ENCODE data around the gene FOSL2.

The FOSL2 gene

DNA sequence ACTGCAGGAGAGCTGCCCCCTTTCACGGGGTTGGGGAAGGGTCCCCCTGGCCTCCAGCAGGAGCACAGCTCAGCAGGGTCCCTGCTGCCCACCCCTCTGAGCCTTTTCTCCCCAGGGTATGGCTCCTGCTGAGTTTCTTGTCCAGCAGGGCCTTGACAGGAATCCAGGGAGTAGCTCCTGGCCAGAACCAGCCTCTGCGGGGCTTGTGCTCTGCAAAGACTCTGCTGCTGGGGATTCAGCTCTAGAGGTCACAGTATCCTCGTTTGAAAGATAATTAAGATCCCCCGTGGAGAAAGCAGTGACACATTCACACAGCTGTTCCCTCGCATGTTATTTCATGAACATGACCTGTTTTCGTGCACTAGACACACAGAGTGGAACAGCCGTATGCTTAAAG is 21.2 kb downstream of the FOSL2 start:
- no peak for DNase-seq

GRCh38 chr2:28414583-28414982 is 21.9 kb downstream of the FOSL2 start:
- DNase-seq, result peak; percentile 22

DNA sequence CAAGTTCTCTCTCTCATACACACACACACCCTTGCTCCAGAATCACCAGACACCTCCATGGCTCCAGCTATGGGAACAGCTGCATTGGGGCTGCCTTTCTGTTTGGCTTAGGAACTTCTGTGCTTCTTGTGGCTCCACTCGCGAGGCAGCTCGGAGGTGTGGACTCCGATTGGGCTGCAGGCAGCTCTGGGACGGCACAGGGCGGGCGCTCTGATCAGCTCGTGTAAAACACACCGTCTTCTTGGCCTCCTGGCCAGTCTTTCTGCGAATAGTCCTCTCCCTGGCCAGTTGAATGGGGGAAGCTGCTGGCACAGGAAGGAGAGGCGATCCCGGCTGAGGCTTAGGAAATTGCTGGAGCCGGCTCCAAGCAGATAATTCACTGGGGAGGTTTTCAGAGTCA is 22.4 kb downstream of the FOSL2 start:
- peak; percentile 31 for DNase-seq

- no peak for DNase-seq
Observed at GRCh38 chr2:28415715-28416114, 23.1 kb downstream of the FOSL2 start.

- peak; percentile 9 for DNase-seq
Observed at GRCh38 chr2:28419003-28419402, 26.3 kb downstream of the FOSL2 start.

GRCh38 chr2:28419443-28420270 is 27.0 kb downstream of the FOSL2 start:
- no peak for DNase-seq

GRCh38 chr2:28420722-28421121 is 28.1 kb downstream of the FOSL2 start:
- no peak for DNase-seq

DNA sequence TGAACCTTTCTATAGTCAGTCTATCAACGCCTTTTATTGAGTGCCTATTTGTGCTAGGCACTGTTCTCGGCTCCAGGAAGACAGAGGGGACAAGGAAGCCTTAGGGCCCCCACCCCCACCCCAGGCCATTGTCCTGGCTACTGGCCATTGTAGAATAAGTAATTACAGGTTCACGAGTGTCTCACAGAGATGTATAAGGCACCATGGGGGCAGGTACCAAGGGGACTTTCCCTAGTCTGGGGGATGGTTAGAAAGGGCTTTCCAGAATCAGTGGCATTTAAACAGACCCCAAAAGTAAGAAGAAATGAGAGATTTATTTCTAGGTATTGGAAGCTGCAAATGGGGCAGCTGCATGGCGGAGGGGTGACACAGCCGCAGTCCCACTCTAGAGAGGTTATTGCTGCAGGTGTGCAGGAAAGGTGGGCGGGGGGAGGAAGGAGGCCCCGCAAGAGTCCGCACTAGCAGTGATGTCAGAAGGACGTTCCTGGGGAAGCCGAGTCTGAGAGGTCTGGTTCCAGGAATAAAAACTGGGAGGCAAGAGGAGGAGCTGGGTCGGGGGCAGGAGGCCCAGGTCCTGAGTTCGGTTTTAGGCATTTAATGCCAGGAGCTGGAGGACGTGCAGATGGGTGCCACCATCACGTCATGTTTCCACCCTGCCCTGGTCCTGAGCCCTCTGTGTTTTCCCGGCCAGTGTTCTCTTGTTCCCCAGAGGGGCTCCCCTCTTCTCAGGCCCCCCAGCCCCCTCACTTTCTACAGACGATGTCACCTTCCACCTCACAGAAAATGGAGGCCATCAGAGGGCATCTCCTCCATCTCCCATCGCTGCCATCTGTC is 30.5 kb downstream of the FOSL2 start:
- peak; percentile 19 for DNase-seq

- DNase-seq, result no peak
Observed at GRCh38 chr2:28423856-28424605, 31.4 kb downstream of the FOSL2 start.

GRCh38 chr2:28424799-28425463 is 32.3 kb downstream of the FOSL2 start:
- no peak for DNase-seq

GRCh38 chr2:28425464-28425835 is 32.8 kb downstream of the FOSL2 start:
- no peak for DNase-seq

DNA sequence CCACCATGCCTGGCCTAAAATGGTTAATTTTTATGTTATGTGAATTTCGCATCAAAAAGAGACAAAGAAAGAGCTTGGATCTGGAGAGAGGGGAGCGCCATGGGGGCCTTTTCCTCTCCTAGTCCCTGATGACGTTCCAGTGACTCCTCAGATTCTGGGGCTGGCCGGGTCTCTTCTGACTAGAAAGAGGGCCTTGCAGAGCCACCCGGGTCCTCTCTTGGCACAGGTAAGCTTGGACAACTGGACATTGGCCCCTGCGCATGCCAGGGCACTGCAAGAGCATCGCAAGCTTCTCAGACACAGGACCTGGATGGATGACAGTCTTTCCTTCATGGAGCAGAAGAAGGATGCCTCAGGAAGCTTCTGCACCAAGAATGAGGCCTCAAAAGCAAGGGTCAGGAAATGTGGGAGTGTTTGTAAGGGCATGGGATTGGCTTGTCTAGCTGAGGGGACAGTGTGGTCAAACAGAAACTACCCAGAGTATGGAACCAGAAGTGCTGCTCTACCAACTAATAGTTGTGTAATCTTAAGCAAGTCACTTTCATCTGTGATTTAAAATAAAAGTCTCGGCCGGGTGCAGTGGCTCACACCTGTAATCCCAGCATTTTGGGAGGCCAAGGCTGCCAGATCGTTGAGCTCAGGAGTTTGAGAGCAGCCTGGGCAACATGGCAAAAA is 35.2 kb downstream of the FOSL2 start:
- no peak for DNase-seq

GRCh38 chr2:28428486-28428885 is 35.8 kb downstream of the FOSL2 start:
- DNase-seq, result no peak

- no peak for DNase-seq
Observed at GRCh38 chr2:28429636-28430376, 37.1 kb downstream of the FOSL2 start.

- no peak for DNase-seq
Observed at GRCh38 chr2:28430377-28430765, 37.7 kb downstream of the FOSL2 start.

DNA sequence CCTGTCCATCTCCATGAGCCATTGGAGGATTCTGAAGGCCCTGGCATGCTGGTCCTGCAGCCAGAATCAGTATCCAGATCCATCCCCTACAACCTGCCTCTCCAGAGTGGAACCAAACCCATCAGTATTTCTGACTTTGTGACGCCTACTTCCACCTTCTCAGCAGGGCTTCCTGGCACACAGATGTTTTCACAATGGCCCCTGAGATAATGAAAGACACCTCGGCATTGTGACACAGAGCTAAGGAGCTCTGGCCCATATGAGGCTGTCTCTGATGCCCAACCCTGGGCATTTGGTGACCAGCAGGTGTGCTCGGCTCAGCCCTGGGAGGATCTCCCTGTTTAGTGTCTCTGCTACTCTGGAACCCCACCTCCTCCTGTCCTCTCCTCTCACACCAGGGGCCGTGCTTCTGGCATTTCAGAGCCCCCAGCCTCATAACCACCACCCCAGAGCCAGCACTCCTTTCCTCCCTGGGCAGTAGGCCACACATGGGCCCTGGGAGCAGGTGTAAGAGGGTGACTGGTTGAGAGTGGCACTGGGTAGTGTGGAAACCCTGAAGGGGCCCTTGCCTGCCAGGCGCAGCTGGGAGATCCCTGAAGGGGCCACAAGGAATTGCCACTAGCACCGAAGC is 38.2 kb downstream of the FOSL2 start:
- DNase-seq, result no peak

DNA sequence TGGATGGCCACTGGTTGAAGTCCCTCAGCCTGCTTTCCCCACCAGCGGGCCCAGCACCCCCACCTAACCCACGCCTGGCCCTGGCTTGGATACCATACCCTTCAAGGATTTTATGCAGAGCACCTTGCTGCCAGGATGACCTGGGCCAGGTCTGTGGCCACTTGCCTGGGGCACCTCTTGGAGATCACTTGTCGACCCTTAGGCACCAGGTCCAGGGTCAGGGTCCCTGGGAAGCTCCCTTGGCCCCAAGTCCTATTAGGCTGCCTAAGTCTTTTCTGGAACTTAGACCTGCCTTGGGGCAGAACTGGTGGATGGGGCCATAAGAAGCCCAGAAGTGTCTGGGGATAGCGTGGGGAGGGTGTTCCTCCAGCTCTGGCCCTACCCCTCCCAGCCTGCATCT is 39.1 kb downstream of the FOSL2 start:
- DNase-seq, result no peak

GRCh38 chr2:28432362-28432761 is 39.7 kb downstream of the FOSL2 start:
- no peak for DNase-seq

DNA sequence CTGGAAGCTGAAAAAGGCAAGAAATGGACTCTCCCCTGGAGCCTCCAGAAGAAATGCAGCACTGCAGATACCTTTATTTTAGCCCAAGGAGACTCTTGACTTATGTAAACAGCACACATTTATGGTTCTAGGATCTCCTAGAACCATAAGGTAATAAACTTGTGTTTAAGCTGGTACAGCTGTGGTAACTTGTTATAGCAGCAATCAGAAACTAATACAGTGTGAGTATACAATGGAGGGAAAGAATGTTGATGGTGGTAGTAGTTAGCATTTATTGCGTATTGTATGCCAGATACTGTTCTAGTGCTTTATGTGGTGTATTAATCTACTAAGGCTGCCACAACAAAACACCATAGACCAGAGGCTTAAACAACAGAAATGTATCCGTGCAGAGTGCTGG is 40.6 kb downstream of the FOSL2 start:
- no peak for DNase-seq

DNA sequence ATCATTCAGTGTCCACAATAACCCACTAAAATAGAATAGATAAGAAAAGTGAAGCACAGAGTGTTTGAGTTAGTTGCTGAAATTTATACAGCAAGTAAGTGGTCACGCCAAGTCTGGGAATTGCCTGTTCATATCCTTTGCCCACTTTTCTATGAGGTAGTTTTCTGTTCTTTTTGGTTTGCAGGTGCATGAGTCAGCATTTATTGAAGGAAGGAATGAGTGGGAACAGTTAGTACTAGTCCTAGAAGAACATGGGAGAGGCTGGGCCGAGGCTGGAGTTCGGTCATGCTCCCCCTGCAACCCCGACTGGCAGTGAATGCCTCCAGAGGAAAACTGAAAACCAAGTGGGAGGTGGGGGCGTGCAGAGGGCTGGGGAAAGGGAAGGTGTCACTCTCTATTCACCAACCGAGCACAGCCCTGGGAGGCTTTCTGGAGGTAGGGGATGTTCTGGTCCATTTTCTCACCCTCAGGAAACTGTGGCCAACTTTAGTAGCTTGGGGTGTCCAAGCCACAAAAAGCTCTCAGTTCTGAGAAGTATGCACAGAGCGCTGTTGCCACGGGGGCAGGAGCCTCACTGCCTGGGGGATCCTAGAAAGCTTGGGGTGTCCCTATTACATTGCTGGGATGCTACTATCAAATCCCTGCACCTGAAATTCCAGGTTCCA is 41.4 kb downstream of the FOSL2 start:
- no peak for DNase-seq

GRCh38 chr2:28434600-28434989 is 41.9 kb downstream of the FOSL2 start:
- DNase-seq, result no peak
